ENCODE measurements around the gene EP400. TPM values are rescaled to one million over a fixed set of nuclear protein-coding genes. Genes with fewer than 3 reads are reported as not detected.

EP400 gene
- total and polyA plus RNA-seq, 2 donors (not counting 1 experiment from before 2014, with no cell fraction given), result 3.4 to 12.4 TPM

DNA sequence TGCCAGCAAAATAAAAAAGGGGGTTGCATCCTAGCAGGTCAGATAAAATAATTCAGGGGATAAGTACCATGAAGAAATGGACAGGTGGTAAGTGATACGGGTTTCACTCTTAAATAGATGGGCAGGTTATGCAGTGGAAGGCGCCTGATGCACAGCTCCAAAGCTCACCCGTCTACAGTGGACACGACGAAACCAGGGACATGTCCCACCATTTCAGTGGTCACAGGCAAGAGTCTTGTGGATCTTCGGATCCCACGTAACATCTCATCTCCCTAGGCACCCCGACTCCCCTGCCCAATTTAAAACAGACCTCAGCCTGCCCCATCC is 133.8 kb downstream of the EP400 start:
- H3K9ac ChIP-seq (ENCODE audit: insufficient read depth, low read length), result peak overlapping the region; percentile 45
- H3K79me2 ChIP-seq (ENCODE audit: control insufficient read depth, insufficient read depth, low read length), result peaks cover 21% of the 10 kb centered on the region
- no peak for TF ChIP-seq CTCF (conservative IDR thresholded peaks at IDR 0.05 in 1 of 2, IDR thresholded peaks at IDR 0.05 in 1 of 2; ENCODE audit: low read depth in 1 of 2, low read length in 2 of 2)
- TF ChIP-seq EZH2 (IDR thresholded peaks at IDR 0.05; ENCODE audit: low read length, missing control alignments), result no peak
- peak overlapping the region; percentile 24 for H2AFZ ChIP-seq (ENCODE audit: low read length)
- no peaks in the 10 kb centered on the region for H3K27me3 ChIP-seq (ENCODE audit: control insufficient read depth, insufficient read depth, low read length)
- peak overlapping the region; percentile 98 for H3K4me2 ChIP-seq (ENCODE audit: extremely low read depth, insufficient read depth, low read length)
- peak overlapping the region; percentile 39 for H3K27ac ChIP-seq (ENCODE audit: insufficient read depth, low read length)
- peaks cover 2% of the 10 kb centered on the region for H3K36me3 ChIP-seq (ENCODE audit: control insufficient read depth, insufficient read depth, low read length)
- DNase-seq (ENCODE audit: low read depth in 2 of 2), result no peak
- peaks cover 3% of the 10 kb centered on the region for H3K4me1 ChIP-seq (ENCODE audit: control insufficient read depth, extremely low read depth, insufficient read depth, low read length)
- H4K20me1 ChIP-seq (ENCODE audit: control insufficient read depth, extremely low read depth, insufficient read depth, low read length), result no peaks in the 10 kb centered on the region
- H3K9me3 ChIP-seq (ENCODE audit: control insufficient read depth, insufficient read depth, low read depth, low read length), result no peaks in the 10 kb centered on the region
- H3K4me3 ChIP-seq (replicated peaks in 1 of 4; ENCODE audit: control extremely low read depth in 1 of 4, insufficient read depth in 1 of 4, low read depth in 3 of 4, low read length in 4 of 4), result peak overlapping the region; percentile 44 to 56 (median 50)

GRCh38 chr12:132083941-132084620 is 134.3 kb downstream of the EP400 start:
- Histone ChIP-seq H3K27ac (ENCODE audit: insufficient read depth, low read length) (peak overlapping the region; percentile 93), H3K9ac (ENCODE audit: insufficient read depth, low read length) (peak overlapping the region; percentile 98), H4K20me1 (ENCODE audit: control insufficient read depth, extremely low read depth, insufficient read depth, low read length) (no peaks in the 10 kb centered on the region), H3K4me2 (ENCODE audit: extremely low read depth, insufficient read depth, low read length) (peak overlapping the region; percentile 98), H2AFZ (ENCODE audit: low read length) (peak overlapping the region; percentile 24), H3K4me1 (ENCODE audit: control insufficient read depth, extremely low read depth, insufficient read depth, low read length) (peaks cover 3% of the 10 kb centered on the region), H3K79me2 (ENCODE audit: control insufficient read depth, insufficient read depth, low read length) (peaks cover 21% of the 10 kb centered on the region), H3K36me3 (ENCODE audit: control insufficient read depth, insufficient read depth, low read length) (peaks cover 2% of the 10 kb centered on the region), H3K4me3 (replicated peaks in 1 of 4; ENCODE audit: control extremely low read depth in 1 of 4, insufficient read depth in 1 of 4, low read depth in 3 of 4, low read length in 4 of 4) (peak overlapping the region; percentile 45 to 81 (median 63)), H3K27me3 (ENCODE audit: control insufficient read depth, insufficient read depth, low read length) (no peaks in the 10 kb centered on the region), H3K9me3 (ENCODE audit: control insufficient read depth, insufficient read depth, low read depth, low read length) (no peaks in the 10 kb centered on the region)
- peak; percentile 77 to 82 for DNase-seq (ENCODE audit: low read depth in 2 of 2)
- no peak for TF ChIP-seq CTCF (conservative IDR thresholded peaks at IDR 0.05 in 1 of 2, IDR thresholded peaks at IDR 0.05 in 1 of 2; ENCODE audit: low read depth in 1 of 2, low read length in 2 of 2)
- no peak for TF ChIP-seq EZH2 (IDR thresholded peaks at IDR 0.05; ENCODE audit: low read length, missing control alignments)

GRCh38 chr12:132084621-132085290 is 135.0 kb downstream of the EP400 start:
- Histone ChIP-seq H3K4me3 (replicated peaks in 1 of 4; ENCODE audit: control extremely low read depth in 1 of 4, insufficient read depth in 1 of 4, low read depth in 3 of 4, low read length in 4 of 4) (peak overlapping the region; percentile 42 to 81 (median 63)), H2AFZ (ENCODE audit: low read length) (no peak overlapping the region), H3K36me3 (ENCODE audit: control insufficient read depth, insufficient read depth, low read length) (peaks cover 2% of the 10 kb centered on the region), H3K27ac (ENCODE audit: insufficient read depth, low read length) (peak overlapping the region; percentile 93), H3K4me1 (ENCODE audit: control insufficient read depth, extremely low read depth, insufficient read depth, low read length) (peaks cover 3% of the 10 kb centered on the region), H3K79me2 (ENCODE audit: control insufficient read depth, insufficient read depth, low read length) (peaks cover 25% of the 10 kb centered on the region), H3K9ac (ENCODE audit: insufficient read depth, low read length) (peak overlapping the region; percentile 98), H3K9me3 (ENCODE audit: control insufficient read depth, insufficient read depth, low read depth, low read length) (no peaks in the 10 kb centered on the region), H4K20me1 (ENCODE audit: control insufficient read depth, extremely low read depth, insufficient read depth, low read length) (no peaks in the 10 kb centered on the region), H3K27me3 (ENCODE audit: control insufficient read depth, insufficient read depth, low read length) (no peaks in the 10 kb centered on the region), H3K4me2 (ENCODE audit: extremely low read depth, insufficient read depth, low read length) (peak overlapping the region; percentile 79)
- TF ChIP-seq CTCF (conservative IDR thresholded peaks at IDR 0.05 in 1 of 2, IDR thresholded peaks at IDR 0.05 in 1 of 2; ENCODE audit: low read depth in 1 of 2, low read length in 2 of 2), result no peak
- TF ChIP-seq EZH2 (IDR thresholded peaks at IDR 0.05; ENCODE audit: low read length, missing control alignments), result no peak
- DNase-seq (ENCODE audit: low read depth in 2 of 2), result peak; percentile 42 to 47
